AG09319 (cell line): Measurements from ENCODE around the gene QRICH1.

Experiments
- DNase-seq: peaks from one replicate; pipeline ENCODE4 v3.0.0-alpha.2; 2010; ENCODE audit warnings: low read depth; ENCODE audit errors: extremely low read depth
- TF ChIP-seq, protein P1 (sequence below): IDR thresholded peaks from 2 replicates; pipeline ENCODE4 v1.5.1; 2011; ENCODE audit warnings: low read depth, mild to moderate bottlenecking, inconsistent platforms, low read length, moderate library complexity

Gene QRICH1

DNA sequence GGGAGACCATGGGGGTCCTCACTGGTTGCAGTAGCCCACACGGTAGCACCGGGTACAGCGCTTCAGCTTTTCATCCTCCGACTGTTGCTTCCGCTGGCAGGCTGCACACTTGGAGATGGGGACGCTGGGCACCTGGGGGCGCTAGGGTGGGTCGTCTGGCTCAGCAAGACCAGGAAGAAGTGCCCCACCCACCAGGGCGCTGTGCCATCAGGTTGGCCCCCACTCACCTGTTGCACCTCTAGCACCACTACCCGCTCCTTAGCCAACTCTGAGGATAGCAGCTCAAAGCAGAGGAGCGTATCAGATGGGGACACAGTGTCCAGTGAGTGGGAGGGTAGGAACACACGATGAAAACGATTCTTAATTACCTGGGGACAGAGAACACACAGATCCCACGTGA is 18.4 kb upstream of the QRICH1 start:
- TF ChIP-seq, protein P1, sequence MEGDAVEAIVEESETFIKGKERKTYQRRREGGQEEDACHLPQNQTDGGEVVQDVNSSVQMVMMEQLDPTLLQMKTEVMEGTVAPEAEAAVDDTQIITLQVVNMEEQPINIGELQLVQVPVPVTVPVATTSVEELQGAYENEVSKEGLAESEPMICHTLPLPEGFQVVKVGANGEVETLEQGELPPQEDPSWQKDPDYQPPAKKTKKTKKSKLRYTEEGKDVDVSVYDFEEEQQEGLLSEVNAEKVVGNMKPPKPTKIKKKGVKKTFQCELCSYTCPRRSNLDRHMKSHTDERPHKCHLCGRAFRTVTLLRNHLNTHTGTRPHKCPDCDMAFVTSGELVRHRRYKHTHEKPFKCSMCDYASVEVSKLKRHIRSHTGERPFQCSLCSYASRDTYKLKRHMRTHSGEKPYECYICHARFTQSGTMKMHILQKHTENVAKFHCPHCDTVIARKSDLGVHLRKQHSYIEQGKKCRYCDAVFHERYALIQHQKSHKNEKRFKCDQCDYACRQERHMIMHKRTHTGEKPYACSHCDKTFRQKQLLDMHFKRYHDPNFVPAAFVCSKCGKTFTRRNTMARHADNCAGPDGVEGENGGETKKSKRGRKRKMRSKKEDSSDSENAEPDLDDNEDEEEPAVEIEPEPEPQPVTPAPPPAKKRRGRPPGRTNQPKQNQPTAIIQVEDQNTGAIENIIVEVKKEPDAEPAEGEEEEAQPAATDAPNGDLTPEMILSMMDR: no peak
- no peak for DNase-seq

GRCh38 chr3:49111347-49111746 is 17.5 kb upstream of the QRICH1 start:
- no peak for DNase-seq
- TF ChIP-seq, protein P1: no peak

DNA sequence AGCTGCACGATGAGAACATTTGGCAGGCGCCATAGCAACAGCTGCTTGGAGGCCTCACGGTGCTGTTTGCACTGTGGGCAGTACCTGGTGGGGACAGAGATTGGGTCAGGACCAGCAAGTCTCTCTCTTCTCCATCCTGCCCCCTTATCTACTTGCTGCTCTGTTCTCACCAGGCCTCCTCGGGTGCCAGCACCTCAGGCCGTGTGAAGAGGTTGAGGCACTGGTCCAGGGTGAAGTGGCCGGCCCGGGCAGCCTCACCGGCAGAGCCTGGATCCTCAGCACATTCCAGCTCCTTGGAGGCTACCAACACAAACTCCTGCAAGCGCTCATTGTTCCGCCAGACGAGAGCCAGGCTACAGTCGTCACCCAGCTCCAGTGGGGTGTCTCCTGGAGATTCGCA is 16.9 kb upstream of the QRICH1 start:
- no peak for DNase-seq

DNA sequence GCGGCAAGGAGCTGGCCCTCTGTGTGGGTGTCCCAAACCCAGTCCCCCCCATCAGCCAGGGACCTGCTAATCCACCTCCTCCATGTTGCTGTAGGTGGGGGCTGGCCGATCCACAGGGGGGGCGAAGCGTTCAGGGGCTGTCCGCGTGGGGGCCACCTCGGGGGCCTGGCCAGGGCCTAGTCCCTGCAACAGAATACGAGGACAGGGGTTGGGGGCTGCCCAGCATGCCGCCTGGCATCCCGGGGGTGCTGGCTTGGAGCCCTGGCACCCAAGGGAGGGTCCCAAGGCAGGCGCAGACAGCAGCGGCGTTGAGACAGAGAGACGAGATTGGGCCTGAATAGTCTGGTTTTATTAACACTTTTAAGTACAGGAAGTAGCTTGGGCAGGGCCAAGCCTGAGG is 14.5 kb upstream of the QRICH1 start:
- no peak for DNase-seq
- TF ChIP-seq, protein P1: no peak

More for the DNA sequence above, 16.9 kb upstream of the QRICH1 start:
- TF ChIP-seq, protein P1: no peak

DNA sequence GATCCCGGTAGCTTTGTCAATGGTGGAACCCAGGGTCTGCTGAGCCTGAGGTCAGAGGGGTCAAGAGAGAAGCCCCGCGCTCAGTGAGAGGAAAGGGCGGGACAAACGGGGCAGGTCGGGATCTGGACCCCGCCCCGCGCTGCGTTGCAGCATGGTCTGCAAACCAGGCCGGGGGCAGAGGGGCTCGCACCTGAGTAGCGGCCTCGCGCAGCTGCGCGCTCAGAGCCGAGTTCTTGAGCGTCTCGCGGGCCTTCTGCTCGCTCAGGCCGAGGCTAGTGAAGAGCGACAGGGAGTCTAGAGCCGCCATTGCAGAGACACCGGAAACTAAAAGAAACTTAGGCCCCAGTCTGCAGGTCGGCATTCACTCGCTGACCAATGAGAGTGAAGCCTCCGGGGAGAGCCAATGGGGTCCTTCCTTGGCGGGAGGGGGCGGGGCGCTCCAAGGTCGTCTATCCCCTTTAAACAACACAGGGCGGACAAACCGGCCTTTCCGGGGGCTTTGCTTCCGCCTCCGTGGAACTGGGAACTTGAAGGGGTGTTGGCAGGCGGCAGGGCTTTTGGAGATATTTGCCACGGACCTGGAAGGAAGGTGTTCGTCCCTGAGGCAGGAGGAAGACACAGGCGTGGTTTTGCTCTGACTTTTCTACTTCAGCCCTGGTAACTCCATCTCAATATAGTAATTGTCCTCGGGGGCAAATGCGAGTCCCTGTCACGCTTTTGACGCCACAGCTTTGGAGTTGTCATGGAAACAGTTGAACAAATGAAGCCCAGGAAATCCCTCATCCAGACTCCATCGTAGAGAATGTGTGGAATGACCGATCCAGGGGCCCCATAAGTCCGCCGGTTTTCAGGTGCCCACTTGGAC is 10.8 kb upstream of the QRICH1 start, which contains the start of gene QARS1:
Gene QARS1 (minus strand): TSS at position 331 of the 865 bp plus-strand sequence. CDS start 24 bp downstream, at position 307.
- peak; percentile 77 for DNase-seq
- TF ChIP-seq, protein P1: no peak

GRCh38 chr3:49104052-49104426 is 10.2 kb upstream of the QRICH1 start:
- TF ChIP-seq, protein P1: no peak
- no peak for DNase-seq

GRCh38 chr3:49100046-49100615 is 6.3 kb upstream of the QRICH1 start:
- DNase-seq: no peak
- TF ChIP-seq, protein P1: no peak
